GM12875 (cell line): ENCODE results near the gene USP28.

ENCODE experiments used
- H3K4me3 ChIP-seq: one replicate; pipeline ENCODE4 v1.5.1; 2011; ENCODE audit warnings: low read depth, low read length, control low read depth
- TF ChIP-seq, protein P1 (sequence below): IDR thresholded peaks from 2 replicates; pipeline ENCODE4 v1.5.1; 2011; ENCODE audit warnings: low read depth, mild to moderate bottlenecking, control low read depth, inconsistent platforms, low read length, moderate library complexity, borderline replicate concordance; ENCODE audit not compliant: insufficient read depth

The USP28 gene

DNA sequence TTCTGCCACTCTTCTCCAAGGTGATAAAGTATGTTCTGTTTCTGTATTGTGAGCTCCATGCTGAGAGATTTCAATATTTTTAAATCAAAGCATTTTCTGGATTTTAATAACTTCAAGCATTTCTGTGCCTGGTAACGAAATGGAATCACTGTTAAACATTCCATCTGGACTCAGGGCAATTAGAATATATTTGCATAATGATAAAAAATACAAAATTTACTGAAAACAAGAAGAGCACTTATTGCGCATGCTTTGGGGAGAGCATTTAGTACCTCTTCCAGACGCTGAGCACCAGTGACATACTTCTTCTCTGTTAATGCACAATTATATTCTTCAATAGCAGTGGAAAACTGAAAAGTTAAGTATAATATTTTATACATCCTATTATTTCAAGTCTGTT, 115.1 kb downstream of the USP28 start:
- no peak overlapping the region for H3K4me3 ChIP-seq
- TF ChIP-seq, protein P1, sequence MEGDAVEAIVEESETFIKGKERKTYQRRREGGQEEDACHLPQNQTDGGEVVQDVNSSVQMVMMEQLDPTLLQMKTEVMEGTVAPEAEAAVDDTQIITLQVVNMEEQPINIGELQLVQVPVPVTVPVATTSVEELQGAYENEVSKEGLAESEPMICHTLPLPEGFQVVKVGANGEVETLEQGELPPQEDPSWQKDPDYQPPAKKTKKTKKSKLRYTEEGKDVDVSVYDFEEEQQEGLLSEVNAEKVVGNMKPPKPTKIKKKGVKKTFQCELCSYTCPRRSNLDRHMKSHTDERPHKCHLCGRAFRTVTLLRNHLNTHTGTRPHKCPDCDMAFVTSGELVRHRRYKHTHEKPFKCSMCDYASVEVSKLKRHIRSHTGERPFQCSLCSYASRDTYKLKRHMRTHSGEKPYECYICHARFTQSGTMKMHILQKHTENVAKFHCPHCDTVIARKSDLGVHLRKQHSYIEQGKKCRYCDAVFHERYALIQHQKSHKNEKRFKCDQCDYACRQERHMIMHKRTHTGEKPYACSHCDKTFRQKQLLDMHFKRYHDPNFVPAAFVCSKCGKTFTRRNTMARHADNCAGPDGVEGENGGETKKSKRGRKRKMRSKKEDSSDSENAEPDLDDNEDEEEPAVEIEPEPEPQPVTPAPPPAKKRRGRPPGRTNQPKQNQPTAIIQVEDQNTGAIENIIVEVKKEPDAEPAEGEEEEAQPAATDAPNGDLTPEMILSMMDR, result no peak

DNA sequence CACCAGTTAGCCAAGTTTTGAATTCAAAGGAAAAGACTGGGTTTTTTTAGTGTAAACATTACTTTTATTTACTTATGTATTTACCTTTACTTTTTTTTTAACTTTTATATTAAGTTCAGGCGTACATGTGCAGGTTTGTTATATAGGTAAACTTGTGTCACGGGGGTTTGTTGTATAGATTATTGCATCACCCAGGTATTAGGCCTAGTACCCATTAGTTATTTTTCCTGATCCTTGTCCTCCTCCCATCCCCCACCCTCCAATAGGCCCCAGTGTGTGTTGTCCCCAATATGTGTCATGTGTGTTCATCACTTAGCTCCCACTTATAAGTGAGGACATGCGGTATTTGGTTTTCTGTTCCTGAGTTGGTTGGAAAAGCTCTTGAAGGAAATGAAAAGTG, 122.4 kb downstream of the USP28 start:
- TF ChIP-seq, protein P1, result no peak

More for the DNA sequence above, 122.4 kb downstream of the USP28 start:
- H3K4me3 ChIP-seq, result no peak overlapping the region
